Measurements from ENCODE around the gene RALGDS.

RALGDS gene

GRCh38 chr9:133118568-133118967 lies 2.5 kb downstream of the RALGDS start:
- DNase-seq: no peak

- DNase-seq: no peak
These were observed 2.9 kb downstream of the RALGDS start for GRCh38 chr9:133118179-133118520.

GRCh38 chr9:133117271-133118178 lies 3.5 kb downstream of the RALGDS start:
- no peak for DNase-seq

- DNase-seq: no peak
These were observed 4.5 kb downstream of the RALGDS start for GRCh38 chr9:133116346-133117231.

GRCh38 chr9:133115604-133116345 lies 5.3 kb downstream of the RALGDS start:
- no peak for DNase-seq

DNA sequence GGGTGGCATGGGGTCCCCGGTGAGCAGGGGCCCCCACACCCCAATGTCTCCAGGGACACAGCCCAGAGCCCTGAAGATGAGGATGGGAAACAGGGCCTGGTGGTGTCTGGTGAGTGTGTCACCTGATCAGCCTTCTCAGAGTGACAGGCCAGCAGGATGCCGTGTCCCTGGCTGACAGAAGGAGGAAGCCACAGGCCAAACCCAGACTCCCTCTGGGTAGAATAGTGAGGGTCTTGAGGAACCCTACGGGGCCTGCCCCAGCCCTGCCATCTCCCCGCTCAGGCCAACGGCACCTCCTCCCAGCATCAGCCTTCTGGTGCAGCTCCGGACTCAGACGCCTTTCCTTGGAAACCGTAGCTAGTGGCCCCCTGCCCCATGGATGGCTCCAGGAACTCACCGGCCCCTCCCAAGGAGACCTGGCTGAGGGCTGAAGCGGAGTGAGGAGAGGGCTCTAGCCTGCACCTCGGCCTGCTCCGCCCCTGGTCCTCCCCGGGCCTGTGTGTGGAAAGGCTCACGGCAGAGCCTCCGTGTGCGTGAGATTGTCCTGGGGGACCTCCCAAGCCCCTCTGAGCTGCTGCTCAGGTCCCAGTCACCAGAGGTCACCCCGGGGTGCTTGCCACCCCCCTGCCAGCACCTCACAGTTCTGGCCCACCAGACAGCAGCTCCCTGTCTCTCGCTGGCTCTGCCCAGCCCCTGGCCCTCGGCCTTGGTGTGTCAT lies 6.0 kb downstream of the RALGDS start:
- no peak for DNase-seq

GRCh38 chr9:133113949-133114885 lies 6.8 kb downstream of the RALGDS start:
- no peak for DNase-seq

GRCh38 chr9:133113163-133113948 lies 7.7 kb downstream of the RALGDS start:
- DNase-seq: no peak

DNA sequence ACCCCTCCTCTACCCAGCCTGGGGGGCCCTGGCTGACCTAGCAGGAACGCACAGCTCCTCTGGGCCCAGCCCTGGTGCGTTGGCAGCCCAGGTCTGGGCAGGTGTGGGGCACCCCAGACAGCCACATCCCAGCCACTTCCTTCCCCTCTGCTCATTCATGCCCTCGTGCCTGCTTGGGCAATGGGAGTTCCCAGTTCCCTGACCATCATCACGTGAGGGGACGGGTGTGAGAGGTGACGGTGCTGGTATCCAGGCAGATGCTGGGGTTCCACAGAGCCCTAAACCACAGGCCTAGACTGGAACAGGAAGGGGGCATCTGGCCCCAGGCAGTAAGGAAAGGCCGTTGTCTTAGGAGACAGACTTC lies 8.4 kb downstream of the RALGDS start:
- DNase-seq: no peak

DNA sequence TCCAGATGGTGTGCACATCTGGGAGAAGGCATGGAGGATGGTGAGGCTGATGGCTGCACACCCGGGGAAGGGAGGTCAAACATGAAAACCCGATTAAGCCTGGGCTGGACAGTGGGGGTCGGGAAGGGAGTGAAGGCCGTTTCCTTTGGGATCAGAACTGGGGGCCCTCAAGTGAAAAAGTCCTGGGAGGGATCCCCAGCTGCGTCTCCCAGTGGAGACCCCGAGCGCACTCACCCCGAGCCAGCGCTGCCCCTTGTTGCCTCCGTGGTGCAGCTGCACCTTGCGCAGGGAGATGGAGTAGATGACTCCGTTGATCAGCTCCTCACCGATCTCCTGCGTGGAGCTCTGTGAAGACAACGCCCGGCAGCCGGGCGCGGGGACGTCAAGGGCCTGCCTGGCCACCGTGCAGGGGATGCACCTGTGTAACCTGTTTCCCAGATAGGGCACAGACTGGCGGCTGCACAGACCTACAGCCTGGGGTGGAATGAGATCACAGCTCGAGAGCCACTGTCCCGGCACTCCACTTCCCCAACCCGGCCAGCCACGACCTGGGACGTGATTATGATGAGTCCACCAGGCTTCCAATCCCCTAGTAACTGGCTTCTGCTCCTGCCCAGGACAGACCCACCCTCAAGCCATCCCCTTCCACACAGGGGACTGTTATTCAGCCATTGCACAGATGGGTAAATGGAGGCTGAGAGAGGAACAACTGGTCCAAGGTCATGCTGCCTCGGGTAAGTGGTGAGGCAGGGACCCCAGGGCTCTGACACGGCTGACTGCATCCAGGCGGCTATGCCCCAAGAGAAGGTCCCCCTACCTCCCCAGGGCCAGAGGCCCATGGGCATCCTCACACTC lies 9.0 kb downstream of the RALGDS start:
- DNase-seq: no peak

GRCh38 chr9:133109931-133110650 lies 10.9 kb downstream of the RALGDS start:
- DNase-seq: no peak

- DNase-seq: no peak
These were observed 12.0 kb downstream of the RALGDS start for GRCh38 chr9:133108794-133109641.

DNA sequence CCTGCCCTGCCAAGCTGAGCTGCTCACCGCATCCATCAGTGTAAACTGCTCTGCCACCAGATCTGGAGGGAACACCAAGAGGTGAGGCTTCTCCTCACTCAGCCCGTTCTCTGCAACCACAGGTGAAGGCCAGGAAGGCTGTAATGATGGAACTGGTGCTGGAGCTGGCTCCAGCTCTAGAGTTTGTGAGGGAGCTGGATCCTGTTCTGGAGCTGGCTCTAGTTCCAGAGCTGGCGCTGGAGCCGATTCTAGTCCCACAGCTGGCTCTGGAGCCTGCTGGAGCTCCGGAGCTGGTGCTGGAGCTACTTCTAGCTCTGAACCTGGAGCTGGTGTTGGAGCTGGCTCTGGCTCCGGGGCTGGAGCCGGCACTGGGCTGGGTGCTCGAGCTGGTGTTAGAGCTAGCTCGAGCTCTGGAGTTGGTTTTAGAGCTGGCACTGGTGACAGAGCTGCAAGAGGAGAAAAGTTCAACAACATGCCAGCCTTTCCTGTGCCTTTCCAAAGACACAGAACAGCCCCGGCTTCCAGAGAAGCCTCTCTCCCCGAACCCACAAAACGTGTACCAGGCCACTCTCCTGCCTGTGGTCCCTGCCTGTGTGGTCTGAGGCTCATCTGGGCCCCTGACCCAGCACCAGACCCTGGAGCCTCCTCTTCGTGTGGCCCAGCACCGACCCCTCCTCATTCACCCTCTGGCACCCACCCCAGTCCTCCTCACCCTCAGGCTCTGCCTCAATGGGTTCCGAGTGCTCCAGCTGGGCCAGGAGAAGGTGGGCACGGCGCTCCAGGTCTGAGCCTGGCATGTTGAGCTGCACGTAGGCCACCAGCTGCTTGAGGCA lies 12.9 kb downstream of the RALGDS start:
- no peak for DNase-seq

- no peak for DNase-seq
These were observed 13.8 kb downstream of the RALGDS start for GRCh38 chr9:133107245-133107722.

DNA sequence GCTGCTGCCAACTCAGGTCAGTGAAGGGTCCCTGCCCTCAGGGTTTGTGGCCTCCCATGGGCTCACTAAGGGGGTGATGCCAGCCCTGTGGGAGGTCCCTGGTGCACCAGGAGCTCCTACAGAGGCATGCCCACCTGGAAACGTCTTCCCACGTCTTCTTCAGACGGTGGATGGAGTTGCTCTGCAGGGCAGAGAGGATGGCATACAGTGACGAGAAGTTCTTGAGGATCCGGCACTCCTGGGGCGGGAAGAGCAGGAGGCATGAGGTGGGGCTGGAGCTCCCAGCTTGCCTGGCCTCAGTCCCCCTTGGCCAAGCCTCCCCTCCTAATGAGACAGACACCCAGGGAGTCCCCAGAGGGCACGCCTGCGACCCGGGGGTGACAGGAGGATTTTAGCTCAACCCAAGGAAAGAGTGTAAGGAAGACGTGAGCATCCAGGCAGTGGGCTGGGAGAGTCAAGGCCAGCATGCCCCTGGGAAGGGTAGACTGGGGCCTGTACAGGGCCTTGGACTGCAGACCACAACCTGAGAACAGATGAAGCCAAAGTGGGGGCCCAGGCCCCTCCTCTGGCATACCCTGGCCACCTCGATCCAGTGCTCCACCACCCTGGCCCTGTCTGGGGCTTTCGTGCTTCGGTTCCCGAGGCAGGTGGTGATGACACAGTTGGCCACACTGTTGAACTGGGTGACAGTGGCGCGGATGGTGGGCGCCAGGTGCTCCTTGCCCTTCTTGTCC lies 14.4 kb downstream of the RALGDS start:
- DNase-seq: no peak

- no peak for DNase-seq
These were observed 15.6 kb downstream of the RALGDS start for GRCh38 chr9:133105461-133105770.
